Esophagus squamous epithelium (tissue), 4 donors: ENCODE results near the gene UVRAG.

Experiments
- CTCF ChIP-seq, 6 experiments: fragments of 450-650 bp in 4 of 6; fragments of 200-600 bp in 2 of 6; sonication (generic) in 2 of 6; IDR thresholded peaks; one replicate each; pipeline ENCODE4 v1.5.1; 2016 to 2019; ENCODE audit warnings: antibody characterized with exemption in 6 of 6, mild to moderate bottlenecking in 4 of 6, moderate library complexity in 4 of 6
- POLR2A ChIP-seq, 4 donors: fragments of 450-650 bp; IDR thresholded peaks; one replicate each; pipeline ENCODE4 v1.6.1; 2017; ENCODE audit warnings: antibody characterized with exemption in 4 of 4, mild to moderate bottlenecking in 4 of 4, moderate library complexity in 3 of 4

- TF ChIP-seq POLR2A (IDR thresholded peaks at IDR 0.05) (no peak), CTCF (IDR thresholded peaks at IDR 0.05) (no peak)
Observed at GRCh38 chr11:76161261-76161961, 346.4 kb downstream of the UVRAG start.
